HG03045 (cell line): ENCODE results near the gene LAPTM4A.
"Not testable (repeated sequence)": the region's sequence is repeated elsewhere in the genome, so short reads cannot be mapped to it uniquely, and the experiment has no call there.

Experiments
- ATAC-seq: cut with Tn5 transposase; IDR thresholded peaks from one replicate; pipeline ENCODE4 v1.9.1; 2021; ENCODE audit warnings: mild to moderate bottlenecking, moderate library complexity; ENCODE audit not compliant: unreplicated experiment

LAPTM4A gene

DNA sequence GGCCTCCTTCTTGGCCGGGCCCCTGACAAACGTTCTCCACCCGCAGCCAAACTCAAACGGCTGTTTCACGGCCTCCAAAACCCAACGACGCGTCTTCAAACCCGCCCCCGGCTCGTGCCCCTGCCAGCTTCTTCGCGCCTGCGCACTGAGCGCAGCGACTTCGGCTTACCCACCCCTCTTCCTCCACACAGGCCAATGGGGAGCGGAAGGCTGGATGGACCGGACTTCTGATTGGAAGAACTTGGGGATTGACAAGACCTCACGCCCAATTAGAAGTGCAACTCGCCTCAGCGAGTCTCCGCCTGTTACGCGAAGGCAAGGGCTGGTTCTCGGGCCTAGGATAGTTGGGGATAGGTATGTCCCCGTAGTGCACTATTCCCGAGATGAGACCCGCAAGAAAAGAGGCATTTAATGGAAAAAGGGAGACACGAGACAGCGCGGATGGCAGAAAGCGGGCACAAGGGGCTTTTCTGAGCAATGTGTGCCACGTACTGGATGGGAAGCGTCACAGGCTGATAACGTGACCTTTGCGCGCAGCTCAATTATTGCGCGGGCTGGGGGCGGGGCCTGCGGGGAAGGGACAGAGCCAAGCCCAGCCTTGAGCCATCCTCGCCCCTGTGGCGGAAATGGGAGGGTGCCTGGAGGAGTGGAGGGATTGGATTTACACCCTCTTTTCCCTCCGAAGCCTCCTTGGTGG, at the start of gene LAPTM4A:
Gene LAPTM4A (minus strand): TSS at position 97 of the 697 bp plus-strand sequence. CDS start 108 bp downstream, outside the sequence.
- peak; percentile 97 for ATAC-seq

DNA sequence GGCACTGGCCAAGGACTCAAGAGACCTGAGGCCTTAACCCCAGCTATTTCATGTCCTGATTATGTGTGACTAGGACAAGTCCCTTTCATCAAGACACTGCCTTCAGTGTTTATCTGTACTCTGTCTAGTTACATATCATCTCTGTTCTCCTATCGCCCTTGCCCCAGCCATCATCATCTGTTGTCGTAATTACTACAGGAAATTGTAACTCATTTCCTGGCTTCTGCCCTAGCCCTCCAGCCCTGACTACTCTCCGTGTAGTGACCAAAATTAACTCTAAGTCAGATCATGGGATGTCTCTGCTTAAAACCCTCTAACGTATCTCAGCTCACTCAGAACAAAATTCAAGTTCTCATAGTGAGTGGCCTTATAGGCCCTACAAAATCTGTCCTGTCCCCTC, 49.3 kb upstream of the LAPTM4A start:
- no peak for ATAC-seq

DNA sequence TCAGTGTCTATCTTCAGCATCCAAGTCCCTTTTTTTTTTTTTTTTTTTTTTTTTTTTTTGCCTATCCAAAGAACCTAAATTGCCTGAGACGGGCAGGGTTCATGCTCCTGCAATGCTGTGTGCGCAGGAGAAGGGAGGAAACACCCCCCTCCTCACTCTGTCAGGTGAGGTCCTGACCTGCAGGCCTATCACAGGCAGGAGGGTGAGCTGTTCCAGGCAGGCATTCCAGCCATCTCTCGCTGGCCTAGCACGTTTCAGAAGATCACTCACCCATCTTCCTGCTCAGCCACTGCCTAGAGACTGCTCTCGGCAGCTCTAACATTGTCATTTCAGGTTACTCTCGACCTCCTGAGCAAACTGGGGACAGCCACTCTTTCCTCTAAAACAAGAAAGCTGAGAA, 48.4 kb upstream of the LAPTM4A start:
- ATAC-seq: no peak

DNA sequence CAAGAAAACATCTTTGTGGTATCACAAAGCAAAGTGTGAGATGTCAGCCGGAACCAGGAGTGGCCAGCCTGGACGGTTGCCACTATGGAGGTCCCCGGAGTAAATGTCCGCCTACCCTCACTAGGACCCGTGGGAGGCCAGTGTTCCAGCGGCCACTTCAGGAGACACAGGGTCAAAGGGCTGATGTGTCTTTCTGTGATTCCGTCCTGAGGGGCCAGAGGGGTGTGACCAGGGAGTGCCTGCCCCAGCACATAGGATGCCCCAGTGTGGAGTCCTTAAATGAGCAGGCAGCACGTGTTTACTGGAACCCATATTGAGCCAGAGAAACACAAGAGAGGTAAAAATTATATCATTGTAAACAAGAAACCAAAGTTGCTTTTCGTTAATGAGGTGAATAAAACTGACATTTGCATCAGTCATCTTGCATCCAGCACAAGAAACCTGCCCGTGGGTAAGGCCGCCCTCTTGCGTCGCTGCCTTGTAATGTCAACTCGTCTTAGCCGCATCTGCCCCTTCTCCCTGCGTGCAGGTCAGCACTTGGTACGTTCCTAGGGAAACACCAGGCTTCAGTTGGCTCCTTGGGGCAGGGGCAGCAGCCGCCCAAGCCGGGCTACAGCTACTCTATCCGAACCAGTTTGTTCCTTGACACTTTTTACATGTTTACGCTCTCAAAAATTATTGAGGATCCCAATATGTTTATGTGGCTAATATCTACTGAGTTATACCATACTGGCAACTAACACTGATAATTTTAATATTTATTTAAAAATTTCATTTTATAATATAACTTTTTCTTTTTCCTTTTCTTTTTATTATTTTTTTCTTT, 46.7 kb upstream of the LAPTM4A start:
- ATAC-seq: peak; percentile 89

DNA sequence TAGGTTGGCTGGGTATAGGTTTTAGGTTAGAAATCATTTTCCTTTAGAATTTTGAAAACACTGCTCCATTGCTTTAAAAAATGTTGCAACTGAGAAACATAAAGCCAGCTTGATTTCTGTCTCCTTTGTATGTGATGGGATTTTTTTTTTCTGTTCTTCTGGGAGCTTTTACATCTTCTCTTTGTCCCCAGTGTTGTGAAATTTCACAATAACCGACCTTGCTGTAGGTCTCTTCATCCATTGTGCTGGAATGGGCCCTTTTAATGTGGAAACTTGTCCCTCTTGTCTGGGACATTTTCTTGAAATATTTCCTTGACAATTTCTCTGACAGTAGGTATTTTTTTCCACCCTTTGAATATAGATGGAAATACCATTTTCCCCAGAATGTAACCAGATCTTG, 44.0 kb upstream of the LAPTM4A start:
- no peak for ATAC-seq

DNA sequence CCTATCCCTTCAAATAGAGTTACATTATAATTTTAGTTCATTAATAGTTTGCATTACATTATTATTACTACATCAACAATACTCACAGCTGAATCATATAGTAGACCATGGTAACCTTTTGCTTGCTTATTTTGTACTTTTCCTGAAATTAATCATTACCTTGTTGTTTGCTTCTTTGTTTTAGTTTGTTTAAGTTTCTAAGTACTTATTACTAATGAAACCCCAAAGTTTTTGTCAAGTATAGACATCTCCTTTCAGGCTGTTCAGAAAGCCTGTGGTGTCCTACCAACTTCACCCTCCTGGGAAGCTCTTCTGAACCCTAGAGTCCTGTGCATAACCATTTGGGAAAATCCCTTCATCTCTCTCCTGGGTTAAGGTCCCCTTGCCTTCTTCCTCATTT, 43.5 kb upstream of the LAPTM4A start:
- ATAC-seq: no peak

DNA sequence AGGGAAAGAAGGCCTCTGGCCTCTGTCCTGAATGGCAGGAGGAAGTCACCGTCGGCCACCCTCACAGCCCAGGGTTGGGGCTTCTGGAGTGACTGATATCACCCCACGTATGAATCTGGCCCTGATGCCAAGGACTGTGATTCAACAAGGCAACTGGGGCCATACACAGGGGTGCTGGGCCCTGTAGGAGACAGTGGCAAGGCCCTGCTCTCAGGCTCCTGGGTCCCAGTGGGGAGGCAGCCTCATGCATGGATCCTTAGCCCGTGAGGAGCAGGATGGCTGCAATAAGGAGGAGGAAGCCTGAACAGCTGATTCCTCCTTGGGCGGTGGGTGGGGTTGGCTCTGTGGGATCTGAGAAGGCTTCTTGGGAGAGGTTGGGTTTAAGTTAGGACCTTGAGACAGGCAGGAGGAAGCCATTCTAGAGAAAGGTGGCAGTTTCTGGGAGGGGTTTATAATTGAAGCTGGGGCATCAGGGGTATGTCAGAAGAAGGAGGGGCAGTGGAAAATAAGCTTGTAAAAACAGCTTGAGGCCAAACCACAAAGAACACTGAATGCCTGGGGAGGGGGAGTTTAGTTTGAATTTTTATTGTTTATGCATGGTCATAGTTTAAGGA, 42.8 kb upstream of the LAPTM4A start:
- no peak for ATAC-seq

DNA sequence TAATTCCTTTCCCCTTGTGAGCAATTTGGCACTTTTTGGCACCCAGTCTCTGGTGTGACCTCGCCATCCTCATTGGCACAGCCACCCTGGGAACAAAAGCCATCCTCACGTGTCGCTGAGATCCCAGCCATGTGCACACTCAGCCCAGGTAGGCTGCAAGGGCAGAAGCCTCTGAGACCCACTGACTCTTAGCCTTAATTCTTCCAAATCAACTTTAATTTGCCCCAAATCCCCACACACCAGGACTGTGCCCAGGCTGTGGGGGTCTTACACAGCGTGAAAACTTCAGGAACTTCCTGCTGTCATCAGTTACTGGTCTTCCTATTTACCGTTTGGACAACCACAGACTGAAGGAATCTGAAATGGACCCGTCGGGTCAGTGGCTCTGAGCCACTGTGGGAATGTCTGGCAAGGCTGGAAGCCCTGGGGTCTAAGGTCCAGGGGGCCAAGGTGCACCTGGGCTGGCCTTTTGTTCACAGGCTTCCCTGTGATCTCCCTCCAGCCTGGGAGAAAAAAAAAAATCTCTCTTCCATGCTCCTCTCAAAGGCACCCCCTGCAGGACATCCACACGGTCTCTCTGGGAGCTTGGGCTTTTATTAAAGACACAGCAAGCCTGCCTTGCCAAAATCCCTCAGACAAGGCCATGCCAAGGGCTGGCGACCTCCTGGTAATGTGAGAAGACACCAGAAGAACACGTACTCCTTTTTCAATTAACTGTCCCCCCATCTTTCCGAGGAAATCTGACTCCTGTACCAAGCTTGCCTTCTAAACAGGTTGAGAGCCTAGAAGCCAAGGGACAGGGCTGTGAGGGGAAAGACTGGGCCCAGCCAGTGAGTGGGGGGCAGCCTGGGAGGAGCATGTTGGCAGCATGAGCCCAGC, 42.1 kb upstream of the LAPTM4A start:
- ATAC-seq: no peak

DNA sequence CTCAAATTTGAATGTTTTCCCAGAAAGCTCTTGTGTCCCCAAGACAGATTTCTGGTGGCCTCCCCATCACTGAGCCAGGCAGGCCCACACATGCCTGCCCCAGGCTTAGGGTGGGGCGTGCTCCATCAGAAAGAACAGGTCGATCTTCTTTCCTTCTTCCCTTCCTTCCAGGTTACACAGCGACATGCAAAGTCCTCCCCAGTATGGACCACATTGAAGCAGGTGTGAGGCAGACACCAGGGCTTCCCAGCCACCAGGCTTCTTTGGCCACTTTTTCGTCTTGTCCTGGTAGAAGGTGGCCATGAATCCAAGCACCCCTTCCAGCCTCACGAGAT, 41.4 kb upstream of the LAPTM4A start:
- no peak for ATAC-seq

DNA sequence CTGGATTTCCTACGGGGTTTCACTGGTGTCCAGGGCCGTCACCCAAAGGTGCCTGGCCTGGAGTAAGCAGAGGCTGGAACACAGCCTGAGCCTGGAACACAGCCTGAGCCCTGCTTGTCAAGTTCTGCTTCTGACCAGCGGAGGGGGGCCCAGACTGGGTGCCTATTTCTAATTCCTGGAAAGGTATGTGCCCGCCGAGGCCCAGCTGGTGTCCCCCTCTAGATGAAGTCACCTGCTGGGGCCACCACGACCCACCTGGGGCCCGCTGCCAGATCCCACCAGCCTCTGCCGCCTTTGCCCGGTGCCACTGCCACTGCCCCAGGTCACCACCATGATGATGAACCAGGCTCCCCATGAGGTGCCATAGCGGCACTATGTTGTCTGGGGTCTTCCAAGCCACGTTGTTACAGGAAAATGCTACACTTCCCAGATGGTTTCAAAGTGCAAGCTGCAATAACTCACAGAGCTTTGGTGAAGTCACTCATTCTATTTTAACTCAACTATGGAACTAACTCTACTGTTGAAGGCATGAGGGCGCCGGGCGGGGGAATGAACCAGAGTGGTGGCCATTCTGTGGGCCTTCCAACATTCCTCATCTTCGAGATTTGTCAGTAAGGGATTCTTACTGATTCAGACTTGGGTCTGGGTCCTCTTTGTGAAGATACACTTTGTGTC, 40.9 kb upstream of the LAPTM4A start:
- ATAC-seq: no peak

DNA sequence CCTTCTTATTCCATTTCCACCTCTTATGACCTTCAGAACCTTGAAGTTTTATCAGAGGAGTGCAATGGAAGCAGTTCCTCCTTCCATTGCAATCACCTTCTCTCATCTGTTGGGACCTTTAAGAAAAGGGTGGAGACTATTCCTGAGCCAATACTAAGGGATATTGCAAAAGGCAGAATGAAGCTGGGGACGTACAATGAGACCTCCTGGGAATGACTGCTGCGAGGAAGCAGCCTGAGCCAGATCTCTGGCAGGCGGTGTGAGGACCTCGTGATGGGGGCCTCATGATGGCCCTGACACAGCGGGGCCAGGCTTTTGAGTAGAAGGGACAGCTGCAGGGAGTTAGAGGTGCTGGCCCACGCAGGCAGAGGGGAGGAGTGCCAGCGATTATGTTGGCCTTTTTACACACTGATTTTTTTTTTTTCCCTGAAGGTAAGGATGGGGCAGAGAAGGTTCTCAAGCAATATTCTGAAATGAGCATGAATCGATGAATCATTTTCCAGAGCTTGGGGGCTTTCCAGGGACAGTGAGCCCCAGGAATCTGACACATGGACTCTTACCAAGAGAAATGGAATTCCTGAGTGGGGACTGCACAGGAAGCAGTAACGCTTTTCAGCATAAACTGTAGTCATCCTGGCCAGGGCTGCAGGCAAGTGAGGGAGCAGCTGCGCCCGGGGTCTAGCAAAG, 40.0 kb upstream of the LAPTM4A start:
- ATAC-seq: no peak

DNA sequence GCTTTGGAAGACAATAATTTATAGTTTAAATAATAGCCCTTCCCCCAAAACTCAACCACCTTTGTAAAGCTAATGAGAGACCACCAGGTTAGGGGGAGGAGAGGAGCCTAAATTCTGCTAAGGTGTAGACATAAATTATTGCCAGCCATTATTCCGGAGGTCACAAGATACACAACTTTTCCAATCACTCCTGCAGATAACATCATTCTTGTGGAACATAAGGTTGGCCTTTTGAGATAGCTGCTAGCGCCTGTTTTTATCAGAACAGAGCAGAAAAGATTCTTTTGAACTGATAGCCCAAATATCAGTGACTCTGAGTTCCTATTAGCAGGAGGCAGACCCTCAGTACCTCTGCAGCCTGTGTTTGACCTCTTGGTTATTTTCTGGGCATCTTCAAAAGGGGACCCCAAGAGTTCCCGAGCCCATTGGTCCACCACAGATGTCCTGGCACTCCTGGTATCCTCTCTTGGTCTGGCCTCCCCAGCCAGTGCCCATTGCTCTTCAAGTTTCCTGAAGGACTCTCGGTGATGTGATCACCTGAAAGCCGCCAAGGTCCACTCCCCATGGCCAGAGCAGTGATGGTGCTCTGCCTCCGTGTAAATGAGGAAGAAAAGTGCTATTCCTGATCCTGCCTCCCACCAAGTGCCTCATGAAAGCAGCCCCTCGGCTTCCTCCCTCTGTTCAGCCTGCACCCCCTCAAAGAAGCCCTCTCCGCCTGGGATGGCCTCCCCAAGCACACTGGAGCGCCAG, 38.5 kb upstream of the LAPTM4A start:
- no peak for ATAC-seq

DNA sequence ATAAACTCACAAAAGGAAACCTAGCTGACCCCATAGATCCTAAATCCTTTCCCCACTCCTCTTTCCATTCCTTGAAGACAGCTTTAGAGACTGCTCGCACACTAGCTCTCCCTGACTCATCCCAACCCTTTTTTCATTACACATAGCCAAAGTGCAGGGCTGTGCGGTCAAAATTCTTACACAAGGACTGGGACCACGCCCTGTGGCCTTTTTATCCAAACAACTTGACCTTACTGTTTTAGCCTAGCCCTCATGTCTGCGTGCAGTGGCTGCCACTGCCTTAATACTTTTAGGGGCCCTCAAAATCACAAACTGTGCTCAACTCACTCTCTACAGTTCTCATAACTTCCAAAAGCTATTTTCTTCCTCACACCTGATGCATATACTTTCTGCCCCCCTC, 34.5 kb upstream of the LAPTM4A start:
- ATAC-seq: not testable (repeated sequence)

DNA sequence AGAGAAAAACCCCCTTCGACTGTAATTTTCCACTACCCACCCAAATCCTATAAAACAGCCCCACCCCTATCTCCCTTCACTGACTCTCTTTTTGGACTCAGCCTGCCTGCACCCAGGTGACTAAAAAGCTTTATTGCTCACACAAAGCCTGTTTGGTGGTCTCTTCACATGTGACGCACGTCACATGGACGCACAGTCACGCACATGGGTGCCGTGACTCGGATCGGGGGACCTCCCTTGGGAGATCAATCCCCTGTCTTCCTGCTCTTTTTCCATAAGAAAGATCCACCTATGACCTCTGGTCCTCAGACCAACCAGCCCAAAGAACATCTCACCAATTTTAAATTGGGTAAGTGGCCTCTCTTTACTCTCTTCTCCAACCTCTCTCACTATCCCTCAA, 31.4 kb upstream of the LAPTM4A start:
- not testable (repeated sequence) for ATAC-seq

DNA sequence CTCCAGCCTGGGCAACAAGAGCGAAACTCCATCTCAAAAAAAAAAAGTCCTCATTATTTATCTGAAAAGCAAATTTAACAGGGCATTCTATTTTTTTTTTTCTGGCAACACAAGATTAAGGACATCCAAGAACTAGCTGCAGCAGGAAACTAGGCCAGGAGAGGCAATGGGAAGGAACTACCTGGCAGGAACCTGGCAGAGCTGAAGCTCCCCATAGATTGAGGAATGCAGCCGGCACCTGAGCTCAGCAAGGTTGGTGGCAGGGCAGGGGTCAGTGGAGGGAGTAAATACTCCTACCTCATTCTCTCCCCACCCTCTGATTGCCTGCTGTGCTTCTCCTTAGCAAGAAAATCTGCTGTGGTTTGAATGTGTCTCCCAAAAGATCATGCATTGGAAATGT, 30.4 kb upstream of the LAPTM4A start:
- no peak for ATAC-seq

DNA sequence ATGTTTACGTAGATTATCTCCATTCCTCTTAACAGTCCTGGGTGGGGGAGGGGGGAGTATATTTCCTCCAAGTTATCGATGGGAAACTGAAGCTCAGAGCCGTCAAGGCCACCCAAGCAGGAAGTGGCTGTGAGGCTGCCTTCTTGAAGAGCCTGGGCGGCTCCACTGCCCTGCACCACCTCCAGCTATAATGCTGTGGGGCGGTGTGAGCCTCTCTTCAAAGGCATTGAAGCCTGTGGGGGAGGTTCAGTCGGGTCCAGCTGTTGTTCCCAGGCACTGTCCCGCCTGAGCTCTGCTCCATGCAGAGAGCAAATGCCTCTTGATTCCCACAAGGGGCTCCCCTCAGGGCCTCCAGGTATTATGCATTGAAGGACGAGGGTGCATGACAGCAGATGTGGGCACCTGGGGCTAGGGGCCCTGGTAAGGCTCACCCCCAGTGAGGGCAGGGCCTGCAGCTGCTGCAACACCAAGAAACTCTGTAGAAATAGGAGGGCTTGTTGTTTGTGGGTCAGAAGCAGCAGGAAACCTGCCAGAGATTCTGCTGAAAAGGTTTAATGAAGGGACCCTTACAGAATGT, 29.5 kb upstream of the LAPTM4A start:
- ATAC-seq: no peak

DNA sequence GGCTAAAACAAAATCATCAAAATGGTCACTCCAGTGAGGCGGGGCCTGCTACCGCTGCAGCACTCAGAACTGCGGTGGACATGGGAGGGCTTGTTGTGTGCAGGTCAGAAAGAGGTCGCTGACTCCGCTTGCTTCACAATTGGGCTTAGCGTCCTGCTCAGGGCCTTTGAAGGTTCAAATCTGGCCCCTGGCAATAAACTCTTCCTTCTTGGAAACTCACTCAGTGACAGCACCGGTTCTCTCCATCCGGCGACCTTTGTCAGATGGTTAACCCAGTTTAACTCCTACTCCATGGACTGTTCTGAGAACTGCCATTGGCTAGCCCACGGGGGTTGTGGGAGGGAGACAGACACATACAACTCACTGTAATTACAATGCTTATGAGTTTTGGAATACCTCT, 29.0 kb upstream of the LAPTM4A start:
- no peak for ATAC-seq

DNA sequence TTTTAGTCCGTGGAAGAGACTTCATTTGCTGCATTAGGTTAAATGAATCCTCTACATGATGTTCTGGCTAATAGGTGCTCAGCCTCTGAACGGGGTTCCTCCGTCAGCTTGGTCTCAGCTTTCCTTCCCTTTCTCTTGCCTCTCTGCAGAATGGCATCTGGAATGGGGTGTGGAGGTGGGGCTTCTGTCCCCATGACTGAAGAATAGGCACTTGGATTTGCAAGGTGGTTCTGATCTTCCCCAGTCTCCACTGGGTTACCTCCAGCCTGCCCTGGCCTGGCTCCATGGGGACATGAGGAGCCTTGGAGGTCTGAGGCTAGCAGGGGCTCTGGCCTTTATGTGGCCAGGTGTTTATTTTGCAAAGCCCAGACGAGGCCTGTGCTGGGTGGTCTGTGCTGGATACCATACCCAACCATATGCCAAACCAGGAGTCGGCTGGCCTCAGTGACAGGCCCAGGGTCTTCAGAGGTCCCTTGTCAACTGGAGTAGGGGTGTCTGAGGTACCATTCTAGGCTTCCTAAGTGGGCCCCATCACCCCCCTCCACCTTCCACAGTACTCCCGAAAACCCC, 28.2 kb upstream of the LAPTM4A start:
- ATAC-seq: no peak
